ENCODE results near the gene ATXN2. TPM values are rescaled to one million over a fixed set of nuclear protein-coding genes. Genes with fewer than 3 reads are reported as not detected.

The ATXN2 gene
- total RNA-seq, 1 donor from 2014 or later = 25.0 TPM

GRCh38 chr12:111441107-111441928, 157.8 kb downstream of the ATXN2 start:
- H3K36me3 ChIP-seq = peaks cover 2 to 10% of the 10 kb centered on the region in 2 donors
- H3K4me1 ChIP-seq = peaks cover 4 to 18% of the 10 kb centered on the region in 2 donors
- no peak for DNase-seq (ENCODE audit: low spot score in 2 of 2)

GRCh38 chr12:111440631-111441030, 158.5 kb downstream of the ATXN2 start:
- no peak for TF ChIP-seq CTCF (IDR thresholded peaks at IDR 0.05)
- Histone ChIP-seq H3K36me3 (peaks cover 2 to 10% of the 10 kb centered on the region in 2 donors), H3K27ac (peak overlapping the region; percentile 0 to 28), H3K9me3 (no peaks in the 10 kb centered on the region), H3K4me3 (no peak overlapping the region), H3K27me3 (no peaks in the 10 kb centered on the region), H3K4me1 (peaks cover 4 to 15% of the 10 kb centered on the region in 2 donors)
- intact Hi-C loops (cut with DNase I) = no loop called here
- no peak for DNase-seq (ENCODE audit: low spot score in 2 of 2)

More at GRCh38 chr12:111441107-111441928, 157.8 kb downstream of the ATXN2 start:
- Histone ChIP-seq H3K4me3 (no peak overlapping the region), H3K27ac (peak overlapping the region; percentile 0 to 28), H3K27me3 (no peaks in the 10 kb centered on the region), H3K9me3 (no peaks in the 10 kb centered on the region)
- TF ChIP-seq CTCF (IDR thresholded peaks at IDR 0.05) = no peak
- intact Hi-C loops (cut with DNase I) = no loop called here

GRCh38 chr12:111440152-111440551, 159.0 kb downstream of the ATXN2 start:
- no peak for DNase-seq (ENCODE audit: low spot score in 2 of 2)
- Histone ChIP-seq H3K4me1 (peaks cover 4 to 15% of the 10 kb centered on the region in 2 donors), H3K36me3 (peaks cover under 1 to 10% of the 10 kb centered on the region in 2 donors)

GRCh38 chr12:111439657-111440151, 159.4 kb downstream of the ATXN2 start:
- H3K4me1 ChIP-seq = peaks cover 7 to 15% of the 10 kb centered on the region in 2 donors
- peak overlapping the region; percentile 14 to 28 for H3K27ac ChIP-seq
- intact Hi-C loops (cut with DNase I) = no loop called here
- no peaks in the 10 kb centered on the region for H3K9me3 ChIP-seq
- TF ChIP-seq CTCF (IDR thresholded peaks at IDR 0.05) = no peak
- H3K4me3 ChIP-seq = no peak overlapping the region
- H3K27me3 ChIP-seq = no peaks in the 10 kb centered on the region
- no peak for DNase-seq (ENCODE audit: low spot score in 2 of 2)
- H3K36me3 ChIP-seq = peaks cover 0 to 10% of the 10 kb centered on the region in 2 donors

More at GRCh38 chr12:111440152-111440551, 159.0 kb downstream of the ATXN2 start:
- no peaks in the 10 kb centered on the region for H3K27me3 ChIP-seq
- intact Hi-C loops (cut with DNase I) = no loop called here
- no peak for TF ChIP-seq CTCF (IDR thresholded peaks at IDR 0.05)
- H3K27ac ChIP-seq = peak overlapping the region in 1 of 2 donors; percentile 28
- no peaks in the 10 kb centered on the region for H3K9me3 ChIP-seq
- H3K4me3 ChIP-seq = no peak overlapping the region

- H3K27me3 ChIP-seq = no peaks in the 10 kb centered on the region
- no peaks in the 10 kb centered on the region for H3K9me3 ChIP-seq
- peaks cover 0 to 10% of the 10 kb centered on the region in 2 donors for H3K36me3 ChIP-seq
- no peak overlapping the region for H3K4me3 ChIP-seq
- intact Hi-C loops (cut with DNase I) = no loop called here
- peaks cover 7 to 17% of the 10 kb centered on the region in 2 donors for H3K4me1 ChIP-seq
- DNase-seq (ENCODE audit: low spot score in 2 of 2) = no peak
- H3K27ac ChIP-seq = peak overlapping the region; percentile 32 to 72
- TF ChIP-seq CTCF (IDR thresholded peaks at IDR 0.05) = no peak
These were observed 160.6 kb downstream of the ATXN2 start for GRCh38 chr12:111438481-111438880.
